HEK293 (cell line): ENCODE measurements around the gene PPEF1.

Experiments
- CTCF ChIA-PET: fragments of 350-600 bp; formaldehyde crosslinking; extraction: SDS; loops from one replicate; lab custom pipeline; 2021; ENCODE audit warnings: antibody characterized with exemption; lab: Yijun Ruan, JAX
- POLR2A ChIA-PET: fragments of 300-600 bp; formaldehyde crosslinking; extraction: SDS; loops from one replicate; lab custom pipeline; 2020; ENCODE audit warnings: antibody characterized with exemption, inconsistent platforms; lab: Yijun Ruan, JAX
- H3K27ac ChIP-seq: fragments of 200-500 bp; sonication (Bioruptor generic); 2 replicates; pipeline ENCODE4 v1.5.1; 2014; ENCODE audit warnings: low read depth, low read length, control low read depth, inconsistent platforms; ENCODE audit errors: extremely low read depth
- H3K36me3 ChIP-seq, 2 experiments: fragments of 200-500 bp in 1 of 2; sonication (Bioruptor generic) in 1 of 2; 1 replicate in 1 of 2; 2 replicates in 1 of 2; pipeline ENCODE4 v1.5.1; 2014 to 2017; ENCODE audit warnings: inconsistent platforms in 2 of 2, low read length in 2 of 2; ENCODE audit not compliant: control insufficient read depth in 2 of 2, insufficient read depth in 1 of 2
- H3K4me1 ChIP-seq: fragments of 200-500 bp; sonication (Bioruptor generic); 2 replicates; pipeline ENCODE4 v1.5.1; 2014; ENCODE audit warnings: mild to moderate bottlenecking, low read length, inconsistent platforms; ENCODE audit not compliant: control insufficient read depth, insufficient read depth
- H3K4me3 ChIP-seq: 2 replicates; pipeline ENCODE4 v1.5.1; 2011; ENCODE audit warnings: low read depth, mild to moderate bottlenecking, control low read depth, low read length, moderate library complexity
- H3K9me3 ChIP-seq: fragments of 200-500 bp; sonication (Bioruptor generic); 2 replicates; pipeline ENCODE4 v1.5.1; 2014; ENCODE audit warnings: low read depth, low read length, inconsistent platforms; ENCODE audit not compliant: control insufficient read depth, insufficient read depth
- HOXD13 ChIP-seq: sonication (generic); formaldehyde crosslinking; IDR thresholded peaks from 2 replicates; pipeline ENCODE4 v1.8.0; 2022; ENCODE audit warnings: missing genetic modification reagents, borderline replicate concordance
- KLF8 ChIP-seq: fragments of 450-650 bp; formaldehyde crosslinking; IDR thresholded peaks from 2 replicates; pipeline ENCODE4 v1.5.1; 2016; ENCODE audit warnings: missing biosample characterization, missing genetic modification characterization
- OVOL3 ChIP-seq: fragments of 450-650 bp; formaldehyde crosslinking; IDR thresholded peaks from 2 replicates; pipeline ENCODE4 v1.5.1; 2016; ENCODE audit warnings: missing biosample characterization, missing genetic modification characterization
- PRDM4 ChIP-seq: fragments of 450-650 bp; formaldehyde crosslinking; IDR thresholded peaks from 2 replicates; pipeline ENCODE4 v1.5.1; 2017; ENCODE audit warnings: missing biosample characterization, missing genetic modification characterization
- RBAK ChIP-seq: fragments of 450-650 bp; formaldehyde crosslinking; IDR thresholded peaks from 2 replicates; pipeline ENCODE4 v1.5.1; 2016; ENCODE audit warnings: missing biosample characterization, missing genetic modification characterization
- SCRT1 ChIP-seq: fragments of 450-650 bp; formaldehyde crosslinking; IDR thresholded peaks from 2 replicates; pipeline ENCODE4 v1.5.1; 2016; ENCODE audit warnings: missing biosample characterization, missing genetic modification characterization, borderline replicate concordance
- SETDB1 ChIP-seq: IDR thresholded peaks from one replicate; pipeline ENCODE4 v1.6.1; 2017; ENCODE audit warnings: mild to moderate bottlenecking, low read length, moderate library complexity, mixed read lengths; ENCODE audit not compliant: insufficient read length
- TRIM28 ChIP-seq: IDR thresholded peaks from 2 replicates; pipeline ENCODE4 v1.6.1; 2011; ENCODE audit warnings: low read length, control low read depth, borderline replicate concordance
- YY2 ChIP-seq: fragments of 450-650 bp; formaldehyde crosslinking; IDR thresholded peaks from 2 replicates; pipeline ENCODE4 v1.5.1; 2016; ENCODE audit warnings: missing biosample characterization, missing genetic modification characterization
- ZBTB6 ChIP-seq: fragments of 450-650 bp; formaldehyde crosslinking; IDR thresholded peaks from 2 replicates; pipeline ENCODE4 v1.5.1; 2017; ENCODE audit warnings: missing biosample characterization, missing genetic modification characterization
- ZNF155 ChIP-seq: fragments of 450-650 bp; formaldehyde crosslinking; IDR thresholded peaks from 2 replicates; pipeline ENCODE4 v1.5.1; 2016; ENCODE audit warnings: missing biosample characterization, missing genetic modification characterization
- ZNF169 ChIP-seq: fragments of 450-650 bp; formaldehyde crosslinking; IDR thresholded peaks from 2 replicates; pipeline ENCODE4 v1.5.1; 2016; ENCODE audit warnings: missing biosample characterization, missing genetic modification characterization
- ZNF174 ChIP-seq: fragments of 450-650 bp; formaldehyde crosslinking; IDR thresholded peaks from 2 replicates; pipeline ENCODE4 v1.5.0; 2017; ENCODE audit warnings: missing biosample characterization, mild to moderate bottlenecking, missing genetic modification characterization
- ZNF211 ChIP-seq: fragments of 450-650 bp; formaldehyde crosslinking; IDR thresholded peaks from 2 replicates; pipeline ENCODE4 v1.5.1; 2016; ENCODE audit warnings: low read depth, missing biosample characterization, missing genetic modification characterization
- ZNF239 ChIP-seq: fragments of 450-650 bp; formaldehyde crosslinking; IDR thresholded peaks from 2 replicates; pipeline ENCODE4 v1.5.1; 2016; ENCODE audit warnings: missing biosample characterization, missing genetic modification characterization
- ZNF26 ChIP-seq: fragments of 450-650 bp; formaldehyde crosslinking; IDR thresholded peaks from 2 replicates; pipeline ENCODE4 v1.5.1; 2016; ENCODE audit warnings: missing biosample characterization, missing genetic modification characterization
- ZNF292 ChIP-seq: fragments of 450-650 bp; formaldehyde crosslinking; IDR thresholded peaks from 2 replicates; pipeline ENCODE4 v1.5.1; 2016; ENCODE audit warnings: low read depth, missing biosample characterization, missing genetic modification characterization, borderline replicate concordance
- ZNF324 ChIP-seq: fragments of 450-650 bp; formaldehyde crosslinking; IDR thresholded peaks from 2 replicates; pipeline ENCODE4 v1.5.1; 2016; ENCODE audit warnings: missing biosample characterization, missing genetic modification characterization
- ZNF416 ChIP-seq: fragments of 450-650 bp; formaldehyde crosslinking; IDR thresholded peaks from 2 replicates; pipeline ENCODE4 v1.5.1; 2016; ENCODE audit warnings: missing biosample characterization, missing genetic modification characterization
- ZNF48 ChIP-seq: fragments of 450-650 bp; formaldehyde crosslinking; IDR thresholded peaks from 2 replicates; pipeline ENCODE4 v1.5.1; 2016; ENCODE audit warnings: missing biosample characterization, missing genetic modification characterization
- ZNF488 ChIP-seq: fragments of 450-650 bp; formaldehyde crosslinking; IDR thresholded peaks from 2 replicates; pipeline ENCODE4 v1.5.1; 2016; ENCODE audit warnings: missing biosample characterization, missing genetic modification characterization
- ZNF600 ChIP-seq: fragments of 450-650 bp; formaldehyde crosslinking; IDR thresholded peaks from 2 replicates; pipeline ENCODE4 v1.5.1; 2016; ENCODE audit warnings: missing biosample characterization, missing genetic modification characterization
- ZNF658 ChIP-seq: fragments of 450-650 bp; formaldehyde crosslinking; IDR thresholded peaks from 2 replicates; pipeline ENCODE4; 2016; ENCODE audit warnings: missing biosample characterization, missing genetic modification characterization
- ZNF692 ChIP-seq: fragments of 450-650 bp; formaldehyde crosslinking; IDR thresholded peaks from 2 replicates; pipeline ENCODE4 v1.5.1; 2016; ENCODE audit warnings: missing biosample characterization, missing genetic modification characterization
- ZSCAN18 ChIP-seq: fragments of 450-650 bp; formaldehyde crosslinking; IDR thresholded peaks from 2 replicates; pipeline ENCODE4 v1.5.1; 2016; ENCODE audit warnings: missing biosample characterization, missing genetic modification characterization
- ZSCAN23 ChIP-seq: fragments of 450-650 bp; formaldehyde crosslinking; IDR thresholded peaks from 2 replicates; pipeline ENCODE4 v1.5.1; 2016; ENCODE audit warnings: missing biosample characterization, missing genetic modification characterization
- ZSCAN30 ChIP-seq: fragments of 450-650 bp; IDR thresholded peaks from 2 replicates; pipeline ENCODE4 v1.5.1; 2018; ENCODE audit warnings: missing biosample characterization, mild to moderate bottlenecking, missing genetic modification characterization, moderate library complexity

Gene PPEF1

GRCh38 chrX:18871161-18871890 lies 163.9 kb downstream of the PPEF1 start:
- H3K4me3 ChIP-seq, result no peak overlapping the region
- no peaks in the 10 kb centered on the region for H3K9me3 ChIP-seq
- POLR2A ChIA-PET, result no interaction called here
- TF ChIP-seq ZNF600 (no peak), ZNF488 (tag by site-specific recombination) (no peak), ZNF658 (no peak), ZNF155 (no peak), ZNF211 (tag by site-specific recombination) (no peak), ZSCAN23 (tag by site-specific recombination) (no peak), ZNF292 (tag by site-specific recombination) (no peak), ZNF174 (tag by site-specific recombination) (no peak), YY2 (tag by site-specific recombination) (no peak), KLF8 (no peak), ZNF692 (tag by site-specific recombination) (no peak), SETDB1 (no peak), SCRT1 (tag by site-specific recombination) (no peak)
- no peaks in the 10 kb centered on the region for H3K36me3 ChIP-seq
- no peak overlapping the region for H3K27ac ChIP-seq
- CTCF ChIA-PET, result interaction anchor here (0.5 to 0.6 kb wide), 3 partner anchors 247 to 915 kb away, joined by 3 to 10 read pairs (median 4); no protein-coding TSS in a partner anchor
- no peaks in the 10 kb centered on the region; the same call in 1 of the 2 replicates for H3K4me1 ChIP-seq

- POLR2A ChIA-PET, result no interaction called here
- no peak overlapping the region for H3K27ac ChIP-seq
- no peaks in the 10 kb centered on the region; the same call in 1 of the 2 replicates for H3K4me1 ChIP-seq
- H3K36me3 ChIP-seq, result no peaks in the 10 kb centered on the region
- H3K9me3 ChIP-seq, result no peaks in the 10 kb centered on the region
- CTCF ChIA-PET, result no interaction called here
- H3K4me3 ChIP-seq, result no peak overlapping the region
- no peak for TF ChIP-seq ZBTB6 (tag by site-specific recombination)
- TF ChIP-seq ZNF48 (tag by site-specific recombination), result no peak
- TF ChIP-seq ZNF239, result no peak
- no peak for TF ChIP-seq TRIM28
- no peak for TF ChIP-seq ZNF26 (tag by site-specific recombination)
- no peak for TF ChIP-seq HOXD13 (CRISPR knock-in tag)
- TF ChIP-seq ZSCAN30, result no peak
- TF ChIP-seq OVOL3 (tag by site-specific recombination), result no peak
- TF ChIP-seq RBAK (tag by site-specific recombination), result no peak
- no peak for TF ChIP-seq ZNF211 (tag by site-specific recombination)
- TF ChIP-seq ZNF169, result no peak
- no peak for TF ChIP-seq PRDM4 (tag by site-specific recombination)
- no peak for TF ChIP-seq ZSCAN18
- TF ChIP-seq ZNF324 (tag by site-specific recombination), result no peak
- TF ChIP-seq ZNF416 (tag by site-specific recombination), result no peak
These were observed 164.5 kb downstream of the PPEF1 start for GRCh38 chrX:18871970-18872369.
